ENCODE data around the gene PHF12.

PHF12 gene

DNA sequence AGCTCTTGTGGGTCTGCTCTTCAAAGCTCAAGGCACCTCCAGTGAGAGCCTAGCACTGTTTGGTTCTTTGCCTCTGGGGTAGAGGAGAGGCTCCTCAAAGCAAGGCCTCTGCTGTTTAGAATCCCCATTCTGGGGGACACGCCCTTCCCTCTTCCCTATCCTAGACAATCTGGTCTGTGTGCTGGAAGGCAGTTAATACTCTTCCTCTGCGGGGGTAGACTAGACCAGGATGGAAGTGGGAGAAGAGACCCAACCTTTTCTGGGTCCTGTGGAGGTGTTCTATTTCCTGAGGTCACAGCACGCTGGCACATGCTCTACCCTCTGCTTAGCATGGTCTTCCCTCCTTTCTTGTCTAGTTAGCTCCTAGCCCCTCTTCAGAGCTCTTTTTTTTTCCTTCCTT is 88.8 kb downstream of the PHF12 start:
- TF ChIP-seq, protein P1, sequence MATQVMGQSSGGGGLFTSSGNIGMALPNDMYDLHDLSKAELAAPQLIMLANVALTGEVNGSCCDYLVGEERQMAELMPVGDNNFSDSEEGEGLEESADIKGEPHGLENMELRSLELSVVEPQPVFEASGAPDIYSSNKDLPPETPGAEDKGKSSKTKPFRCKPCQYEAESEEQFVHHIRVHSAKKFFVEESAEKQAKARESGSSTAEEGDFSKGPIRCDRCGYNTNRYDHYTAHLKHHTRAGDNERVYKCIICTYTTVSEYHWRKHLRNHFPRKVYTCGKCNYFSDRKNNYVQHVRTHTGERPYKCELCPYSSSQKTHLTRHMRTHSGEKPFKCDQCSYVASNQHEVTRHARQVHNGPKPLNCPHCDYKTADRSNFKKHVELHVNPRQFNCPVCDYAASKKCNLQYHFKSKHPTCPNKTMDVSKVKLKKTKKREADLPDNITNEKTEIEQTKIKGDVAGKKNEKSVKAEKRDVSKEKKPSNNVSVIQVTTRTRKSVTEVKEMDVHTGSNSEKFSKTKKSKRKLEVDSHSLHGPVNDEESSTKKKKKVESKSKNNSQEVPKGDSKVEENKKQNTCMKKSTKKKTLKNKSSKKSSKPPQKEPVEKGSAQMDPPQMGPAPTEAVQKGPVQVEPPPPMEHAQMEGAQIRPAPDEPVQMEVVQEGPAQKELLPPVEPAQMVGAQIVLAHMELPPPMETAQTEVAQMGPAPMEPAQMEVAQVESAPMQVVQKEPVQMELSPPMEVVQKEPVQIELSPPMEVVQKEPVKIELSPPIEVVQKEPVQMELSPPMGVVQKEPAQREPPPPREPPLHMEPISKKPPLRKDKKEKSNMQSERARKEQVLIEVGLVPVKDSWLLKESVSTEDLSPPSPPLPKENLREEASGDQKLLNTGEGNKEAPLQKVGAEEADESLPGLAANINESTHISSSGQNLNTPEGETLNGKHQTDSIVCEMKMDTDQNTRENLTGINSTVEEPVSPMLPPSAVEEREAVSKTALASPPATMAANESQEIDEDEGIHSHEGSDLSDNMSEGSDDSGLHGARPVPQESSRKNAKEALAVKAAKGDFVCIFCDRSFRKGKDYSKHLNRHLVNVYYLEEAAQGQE (IDR thresholded peaks at IDR 0.05; ENCODE audit: low read depth): no peak
- no peak for TF ChIP-seq TAF1 (IDR thresholded peaks at IDR 0.05; ENCODE audit: low read depth)
- no peak for TF ChIP-seq TCF12 (IDR thresholded peaks at IDR 0.05; ENCODE audit: low read depth)
- TF ChIP-seq TEAD4 (IDR thresholded peaks at IDR 0.05): no peak
- TF ChIP-seq, protein P2, sequence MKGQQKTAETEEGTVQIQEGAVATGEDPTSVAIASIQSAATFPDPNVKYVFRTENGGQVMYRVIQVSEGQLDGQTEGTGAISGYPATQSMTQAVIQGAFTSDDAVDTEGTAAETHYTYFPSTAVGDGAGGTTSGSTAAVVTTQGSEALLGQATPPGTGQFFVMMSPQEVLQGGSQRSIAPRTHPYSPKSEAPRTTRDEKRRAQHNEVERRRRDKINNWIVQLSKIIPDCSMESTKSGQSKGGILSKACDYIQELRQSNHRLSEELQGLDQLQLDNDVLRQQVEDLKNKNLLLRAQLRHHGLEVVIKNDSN (IDR thresholded peaks at IDR 0.05): no peak

- TF ChIP-seq CEBPB (IDR thresholded peaks at IDR 0.05): no peak
- TF ChIP-seq EGR1 (IDR thresholded peaks at IDR 0.05): no peak
- no peak for TF ChIP-seq TCF12 (IDR thresholded peaks at IDR 0.05; ENCODE audit: low read depth)
- TF ChIP-seq FOXM1 (IDR thresholded peaks at IDR 0.05; ENCODE audit: borderline replicate concordance, low read depth): no peak
- TF ChIP-seq MAX (IDR thresholded peaks at IDR 0.05): no peak
- TF ChIP-seq TEAD4 (IDR thresholded peaks at IDR 0.05): no peak
- no peak for TF ChIP-seq RAD21 (IDR thresholded peaks at IDR 0.05; ENCODE audit: low read depth)
- TF ChIP-seq, protein P1 (IDR thresholded peaks at IDR 0.05; ENCODE audit: low read depth): no peak
- TF ChIP-seq EP300 (IDR thresholded peaks at IDR 0.05; ENCODE audit: borderline replicate concordance): no peak
- TF ChIP-seq, protein P2 (IDR thresholded peaks at IDR 0.05): no peak
- TF ChIP-seq YY1 (IDR thresholded peaks at IDR 0.05; ENCODE audit: low read depth): no peak
- no peak for TF ChIP-seq TAF1 (IDR thresholded peaks at IDR 0.05; ENCODE audit: low read depth)
- TF ChIP-seq NFIC (IDR thresholded peaks at IDR 0.05): no peak
- TF ChIP-seq CREB1 (IDR thresholded peaks at IDR 0.05; ENCODE audit: low read depth): no peak
- no peak for TF ChIP-seq ZBTB7A (IDR thresholded peaks at IDR 0.05; ENCODE audit: low read depth)
Measured at GRCh38 chr17:28861393-28862203, 89.7 kb downstream of the PHF12 start.

DNA sequence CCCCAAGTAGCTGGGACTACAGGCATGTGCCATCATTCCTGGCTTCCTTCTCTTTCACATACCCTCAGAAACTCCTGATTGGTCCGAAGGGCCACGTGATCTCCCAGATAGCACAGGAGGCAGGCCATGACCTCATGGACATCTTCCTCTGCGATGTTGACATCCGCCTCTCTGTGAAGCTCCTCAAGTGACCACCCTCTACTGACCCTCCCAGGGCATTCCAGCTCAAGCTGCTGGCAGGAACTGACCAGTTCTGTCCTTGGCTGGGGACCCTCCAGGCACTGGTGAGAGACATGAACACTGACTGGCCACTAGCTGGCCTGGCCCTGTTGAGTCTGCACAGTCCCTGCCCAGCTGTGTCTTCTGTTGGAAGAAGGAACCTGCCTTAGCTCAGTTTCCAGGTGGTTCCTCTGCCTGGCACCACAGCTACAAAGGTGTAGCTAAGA is 90.9 kb downstream of the PHF12 start:
- TF ChIP-seq MAX (IDR thresholded peaks at IDR 0.05) (no peak), RAD21 (IDR thresholded peaks at IDR 0.05; ENCODE audit: low read depth) (no peak), YY1 (IDR thresholded peaks at IDR 0.05; ENCODE audit: low read depth) (no peak), TAF1 (IDR thresholded peaks at IDR 0.05; ENCODE audit: low read depth) (no peak), ZBTB7A (IDR thresholded peaks at IDR 0.05; ENCODE audit: low read depth) (no peak), EP300 (IDR thresholded peaks at IDR 0.05; ENCODE audit: borderline replicate concordance) (no peak)

GRCh38 chr17:28858801-28859355 is 92.4 kb downstream of the PHF12 start:
- TF ChIP-seq EP300 (IDR thresholded peaks at IDR 0.05; ENCODE audit: borderline replicate concordance): no peak

- no peak for TF ChIP-seq TCF12 (IDR thresholded peaks at IDR 0.05; ENCODE audit: low read depth)
- TF ChIP-seq YY1 (IDR thresholded peaks at IDR 0.05; ENCODE audit: low read depth): no peak
- no peak for TF ChIP-seq NFIC (IDR thresholded peaks at IDR 0.05)
- TF ChIP-seq FOXM1 (IDR thresholded peaks at IDR 0.05; ENCODE audit: borderline replicate concordance, low read depth): no peak
- no peak for TF ChIP-seq TAF1 (IDR thresholded peaks at IDR 0.05; ENCODE audit: low read depth)
- TF ChIP-seq, protein P2 (IDR thresholded peaks at IDR 0.05): no peak
Measured at GRCh38 chr17:28857905-28858800, 93.2 kb downstream of the PHF12 start.
